ENCODE results near the gene MCM5. TPM values are rescaled to one million over a fixed set of nuclear protein-coding genes. Genes with fewer than 3 reads are reported as not detected.

Gene MCM5
- total RNA-seq, 1 donor: 31.5 TPM

DNA sequence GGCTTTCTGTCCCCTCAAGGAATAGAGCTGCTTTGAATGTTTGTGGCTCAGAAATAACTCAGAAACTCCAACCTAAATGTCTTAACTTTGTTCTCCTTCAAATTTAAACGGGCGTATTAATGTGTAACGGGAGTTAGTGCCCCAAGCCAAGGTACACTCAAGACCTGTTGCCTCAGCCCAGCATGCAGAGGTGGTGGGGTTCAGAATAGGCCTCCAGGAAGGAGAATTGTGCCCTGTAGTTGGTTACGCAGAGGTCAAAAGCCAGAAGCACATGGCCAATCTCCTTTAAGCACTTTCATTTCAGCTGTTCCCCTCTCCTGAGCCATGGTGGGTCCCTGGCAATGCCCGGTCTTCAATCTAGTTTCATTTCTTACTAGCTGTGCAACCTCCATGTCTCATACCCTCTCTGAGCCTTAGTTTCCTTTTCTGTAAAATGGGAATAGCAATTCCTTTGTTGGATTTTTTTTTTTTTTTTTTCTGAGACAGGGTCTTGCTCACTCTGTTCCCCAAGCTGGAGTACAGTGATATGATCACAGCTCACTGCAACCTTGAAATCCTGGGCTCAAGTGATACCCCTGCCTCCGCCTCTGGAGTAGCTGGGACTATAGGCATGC is 14.9 kb upstream of the MCM5 start:
- no peak overlapping the region for H3K4me3 ChIP-seq (ENCODE audit: low read depth, low read length)

DNA sequence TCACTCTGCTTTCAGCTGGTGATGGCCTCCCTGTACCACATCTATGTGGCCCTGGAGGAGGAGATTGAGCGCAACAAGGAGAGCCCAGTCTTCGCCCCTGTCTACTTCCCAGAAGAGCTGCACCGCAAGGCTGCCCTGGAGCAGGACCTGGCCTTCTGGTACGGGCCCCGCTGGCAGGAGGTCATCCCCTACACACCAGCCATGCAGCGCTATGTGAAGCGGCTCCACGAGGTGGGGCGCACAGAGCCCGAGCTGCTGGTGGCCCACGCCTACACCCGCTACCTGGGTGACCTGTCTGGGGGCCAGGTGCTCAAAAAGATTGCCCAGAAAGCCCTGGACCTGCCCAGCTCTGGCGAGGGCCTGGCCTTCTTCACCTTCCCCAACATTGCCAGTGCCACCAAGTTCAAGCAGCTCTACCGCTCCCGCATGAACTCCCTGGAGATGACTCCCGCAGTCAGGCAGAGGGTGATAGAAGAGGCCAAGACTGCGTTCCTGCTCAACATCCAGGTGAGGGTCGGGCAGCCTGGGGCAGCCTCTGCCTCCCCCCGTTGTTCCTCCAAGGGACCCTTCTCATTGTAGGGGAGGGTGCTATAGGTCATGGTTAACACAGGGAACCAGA is 13.2 kb upstream of the MCM5 start:
- H3K4me3 ChIP-seq (ENCODE audit: low read depth, low read length): no peak overlapping the region
- no peak for DNase-seq (ENCODE audit: low read depth)
- TF ChIP-seq, protein P1, sequence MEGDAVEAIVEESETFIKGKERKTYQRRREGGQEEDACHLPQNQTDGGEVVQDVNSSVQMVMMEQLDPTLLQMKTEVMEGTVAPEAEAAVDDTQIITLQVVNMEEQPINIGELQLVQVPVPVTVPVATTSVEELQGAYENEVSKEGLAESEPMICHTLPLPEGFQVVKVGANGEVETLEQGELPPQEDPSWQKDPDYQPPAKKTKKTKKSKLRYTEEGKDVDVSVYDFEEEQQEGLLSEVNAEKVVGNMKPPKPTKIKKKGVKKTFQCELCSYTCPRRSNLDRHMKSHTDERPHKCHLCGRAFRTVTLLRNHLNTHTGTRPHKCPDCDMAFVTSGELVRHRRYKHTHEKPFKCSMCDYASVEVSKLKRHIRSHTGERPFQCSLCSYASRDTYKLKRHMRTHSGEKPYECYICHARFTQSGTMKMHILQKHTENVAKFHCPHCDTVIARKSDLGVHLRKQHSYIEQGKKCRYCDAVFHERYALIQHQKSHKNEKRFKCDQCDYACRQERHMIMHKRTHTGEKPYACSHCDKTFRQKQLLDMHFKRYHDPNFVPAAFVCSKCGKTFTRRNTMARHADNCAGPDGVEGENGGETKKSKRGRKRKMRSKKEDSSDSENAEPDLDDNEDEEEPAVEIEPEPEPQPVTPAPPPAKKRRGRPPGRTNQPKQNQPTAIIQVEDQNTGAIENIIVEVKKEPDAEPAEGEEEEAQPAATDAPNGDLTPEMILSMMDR (IDR thresholded peaks at IDR 0.05; ENCODE audit: insufficient read depth, low read depth, low read length): no peak

More for the DNA sequence above, 14.9 kb upstream of the MCM5 start:
- DNase-seq (ENCODE audit: low read depth): no peak
- TF ChIP-seq, protein P1 (IDR thresholded peaks at IDR 0.05; ENCODE audit: insufficient read depth, low read depth, low read length): no peak

DNA sequence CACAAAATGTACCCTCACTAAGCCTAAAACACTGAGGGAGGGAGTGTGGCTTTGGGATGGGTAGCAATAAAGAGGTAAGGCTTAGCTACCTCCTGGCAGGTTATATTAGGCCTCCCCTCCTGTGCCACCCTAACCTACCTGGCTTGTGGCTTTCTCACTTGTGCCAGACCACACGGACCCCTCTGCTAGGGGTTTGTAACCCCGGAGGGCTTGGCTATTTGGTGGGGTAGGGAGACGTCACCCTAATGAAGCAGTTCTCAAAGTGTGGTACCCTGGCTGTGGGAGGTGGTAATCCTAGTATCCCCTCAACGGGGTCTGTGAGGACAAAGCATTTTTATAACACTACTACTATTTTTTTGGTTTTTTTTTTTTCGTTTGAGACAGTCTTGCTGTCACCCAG is 9.0 kb upstream of the MCM5 start:
- TF ChIP-seq, protein P1 (IDR thresholded peaks at IDR 0.05; ENCODE audit: insufficient read depth, low read depth, low read length): no peak
- H3K4me3 ChIP-seq (ENCODE audit: low read depth, low read length): no peak overlapping the region
- no peak for DNase-seq (ENCODE audit: low read depth)

DNA sequence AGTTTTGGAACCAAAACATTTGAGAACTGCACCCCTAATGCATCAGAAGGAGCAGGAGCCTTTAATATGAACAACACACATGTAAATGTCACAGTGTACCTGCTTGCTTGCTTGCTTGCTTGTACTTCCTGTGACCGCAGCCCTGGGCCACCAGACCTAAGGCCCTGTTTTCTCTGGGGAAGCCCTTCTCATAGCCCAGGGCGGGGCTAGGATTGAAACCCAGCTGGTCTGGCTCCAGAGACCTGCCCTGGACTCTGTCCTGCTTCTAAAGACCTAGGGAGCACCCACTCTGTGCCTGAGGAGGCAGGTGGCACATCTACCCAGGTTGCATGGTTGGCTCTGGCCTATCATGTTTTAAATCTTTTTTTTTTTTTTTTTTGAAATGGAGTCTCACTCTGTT is 7.6 kb upstream of the MCM5 start:
- DNase-seq (ENCODE audit: low read depth): no peak
- no peak overlapping the region for H3K4me3 ChIP-seq (ENCODE audit: low read depth, low read length)
- TF ChIP-seq, protein P1 (IDR thresholded peaks at IDR 0.05; ENCODE audit: insufficient read depth, low read depth, low read length): no peak

DNA sequence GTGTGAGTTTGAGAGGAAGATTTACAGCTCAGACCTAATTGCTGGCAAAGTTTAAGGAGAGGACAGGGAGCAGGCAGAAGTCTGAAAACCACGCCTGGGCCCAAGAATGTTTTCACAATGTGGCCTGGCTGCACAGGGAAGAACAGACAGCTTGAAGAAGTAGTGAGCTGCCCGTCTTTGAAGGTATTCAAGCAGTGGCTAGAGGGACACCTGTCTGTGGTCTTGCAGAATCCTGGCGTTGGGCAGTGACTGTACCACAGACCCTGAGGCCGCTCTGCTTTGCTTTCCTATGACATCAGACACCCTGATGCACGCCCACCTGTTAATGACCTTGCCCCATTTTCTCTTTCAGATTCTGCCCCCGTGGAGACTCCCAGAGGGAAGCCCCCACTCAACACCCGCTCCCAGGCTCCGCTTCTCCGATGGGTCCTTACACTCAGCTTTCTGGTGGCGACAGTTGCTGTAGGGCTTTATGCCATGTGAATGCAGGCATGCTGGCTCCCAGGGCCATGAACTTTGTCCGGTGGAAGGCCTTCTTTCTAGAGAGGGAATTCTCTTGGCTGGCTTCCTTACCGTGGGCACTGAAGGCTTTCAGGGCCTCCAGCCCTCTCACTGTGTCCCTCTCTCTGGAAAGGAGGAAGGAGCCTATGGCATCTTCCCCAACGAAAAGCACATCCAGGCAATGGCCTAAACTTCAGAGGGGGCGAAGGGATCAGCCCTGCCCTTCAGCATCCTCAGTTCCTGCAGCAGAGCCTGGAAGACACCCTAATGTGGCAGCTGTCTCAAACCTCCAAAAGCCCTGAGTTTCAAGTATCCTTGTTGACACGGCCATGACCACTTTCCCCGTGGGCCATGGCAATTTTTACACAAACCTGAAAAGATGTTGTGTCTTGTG is 6.6 kb upstream of the MCM5 start:
- H3K4me3 ChIP-seq (ENCODE audit: low read depth, low read length): no peak overlapping the region
- TF ChIP-seq, protein P1 (IDR thresholded peaks at IDR 0.05; ENCODE audit: insufficient read depth, low read depth, low read length): no peak
- DNase-seq (ENCODE audit: low read depth): no peak

DNA sequence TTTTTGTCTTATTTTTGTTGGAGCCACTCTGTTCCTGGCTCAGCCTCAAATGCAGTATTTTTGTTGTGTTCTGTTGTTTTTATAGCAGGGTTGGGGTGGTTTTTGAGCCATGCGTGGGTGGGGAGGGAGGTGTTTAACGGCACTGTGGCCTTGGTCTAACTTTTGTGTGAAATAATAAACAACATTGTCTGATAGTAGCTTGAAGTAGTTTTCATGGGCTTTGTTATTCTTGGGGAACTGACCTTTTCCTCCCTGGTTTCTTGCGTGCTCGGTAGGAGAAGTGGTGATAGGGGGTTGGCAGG is 6.0 kb upstream of the MCM5 start:
- no peak overlapping the region for H3K4me3 ChIP-seq (ENCODE audit: low read depth, low read length)
- DNase-seq (ENCODE audit: low read depth): peak; percentile 50
- TF ChIP-seq, protein P1 (IDR thresholded peaks at IDR 0.05; ENCODE audit: insufficient read depth, low read depth, low read length): no peak

Data from fibroblast of villous mesenchyme (primary cell).